ENCODE data around the gene RARRES2.

- TF ChIP-seq RAD21 (IDR thresholded peaks at IDR 0.05; ENCODE audit: low read depth) (no peak), EP300 (IDR thresholded peaks at IDR 0.05; ENCODE audit: borderline replicate concordance) (no peak), USF1 (IDR thresholded peaks at IDR 0.05) (no peak), REST (IDR thresholded peaks at IDR 0.05; ENCODE audit: low read depth) (no peak), ZBTB7A (IDR thresholded peaks at IDR 0.05; ENCODE audit: low read depth) (no peak), YY1 (IDR thresholded peaks at IDR 0.05; ENCODE audit: low read depth) (no peak), NFIC (IDR thresholded peaks at IDR 0.05) (no peak), MAX (IDR thresholded peaks at IDR 0.05) (no peak), FOXM1 (IDR thresholded peaks at IDR 0.05; ENCODE audit: borderline replicate concordance, low read depth) (no peak), TAF1 (IDR thresholded peaks at IDR 0.05; ENCODE audit: low read depth) (no peak), CEBPB (IDR thresholded peaks at IDR 0.05) (no peak), CREB1 (IDR thresholded peaks at IDR 0.05; ENCODE audit: low read depth) (no peak), EGR1 (IDR thresholded peaks at IDR 0.05) (no peak)
Observed at GRCh38 chr7:150329331-150330120, 11.9 kb downstream of the RARRES2 start.

Data from Ishikawa (cell line).